Adrenal gland (tissue), 5 donors: ENCODE results near the gene OR56A1.

Source experiments
- POLR2A ChIP-seq, 2 donors: fragments of 450-650 bp; IDR thresholded peaks; one replicate each; pipeline ENCODE4 v1.6.1; 2017; ENCODE audit warnings: antibody characterized with exemption in 2 of 2, mild to moderate bottlenecking in 2 of 2, moderate library complexity in 1 of 2
- TF ChIP-seq, protein P1 (sequence below), 6 experiments: fragments of 450-650 bp in 4 of 6; fragments of 200-600 bp in 2 of 6; sonication (generic) in 1 of 6; IDR thresholded peaks; 1 replicate in 5 of 6; 2 replicates in 1 of 6; pipeline versions ENCODE4 v1.5.1 to v1.8.0; 2016 to 2021; ENCODE audit warnings: antibody characterized with exemption in 6 of 6, mild to moderate bottlenecking in 2 of 6, moderate library complexity in 1 of 6
- donor health status: DM: no; HTN: no; CAD: no.

DNA sequence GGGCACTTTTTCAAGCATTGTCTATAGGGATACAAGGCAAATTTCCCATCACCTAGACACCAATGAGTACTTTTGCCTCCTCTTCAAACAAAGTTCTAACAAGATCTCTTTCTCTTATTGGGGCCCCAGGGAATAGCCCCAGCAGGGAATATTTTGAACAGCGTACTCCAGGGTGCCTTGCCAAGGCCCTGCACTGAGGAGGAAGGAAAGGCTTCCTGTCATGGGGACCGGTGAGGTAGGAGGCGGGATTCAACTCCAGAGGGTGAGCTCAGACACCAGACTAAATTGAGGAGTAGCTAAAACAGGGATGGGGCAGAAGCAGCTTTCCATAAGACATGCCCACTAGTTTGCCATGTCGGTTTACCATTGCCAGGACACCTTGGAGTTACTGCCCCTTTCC is 48.9 kb upstream of the OR56A1 start:
- TF ChIP-seq, protein P1, sequence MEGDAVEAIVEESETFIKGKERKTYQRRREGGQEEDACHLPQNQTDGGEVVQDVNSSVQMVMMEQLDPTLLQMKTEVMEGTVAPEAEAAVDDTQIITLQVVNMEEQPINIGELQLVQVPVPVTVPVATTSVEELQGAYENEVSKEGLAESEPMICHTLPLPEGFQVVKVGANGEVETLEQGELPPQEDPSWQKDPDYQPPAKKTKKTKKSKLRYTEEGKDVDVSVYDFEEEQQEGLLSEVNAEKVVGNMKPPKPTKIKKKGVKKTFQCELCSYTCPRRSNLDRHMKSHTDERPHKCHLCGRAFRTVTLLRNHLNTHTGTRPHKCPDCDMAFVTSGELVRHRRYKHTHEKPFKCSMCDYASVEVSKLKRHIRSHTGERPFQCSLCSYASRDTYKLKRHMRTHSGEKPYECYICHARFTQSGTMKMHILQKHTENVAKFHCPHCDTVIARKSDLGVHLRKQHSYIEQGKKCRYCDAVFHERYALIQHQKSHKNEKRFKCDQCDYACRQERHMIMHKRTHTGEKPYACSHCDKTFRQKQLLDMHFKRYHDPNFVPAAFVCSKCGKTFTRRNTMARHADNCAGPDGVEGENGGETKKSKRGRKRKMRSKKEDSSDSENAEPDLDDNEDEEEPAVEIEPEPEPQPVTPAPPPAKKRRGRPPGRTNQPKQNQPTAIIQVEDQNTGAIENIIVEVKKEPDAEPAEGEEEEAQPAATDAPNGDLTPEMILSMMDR (IDR thresholded peaks at IDR 0.05): no peak
- TF ChIP-seq POLR2A (IDR thresholded peaks at IDR 0.05): no peak
